GM12891 (cell line): ENCODE measurements around the gene CLCF1.

Experiments
- DNase-seq: peaks from one replicate; pipeline ENCODE4 v3.0.0; 2011; ENCODE audit warnings: low spot score; ENCODE audit not compliant: insufficient read length
- FAIRE-seq: peaks from 2 replicates; lab custom pipeline; 2011; peaks lifted over from hg19 to GRCh38; lab: Jason Lieb, UNC
- PAX5 ChIP-seq: IDR thresholded peaks from 2 replicates; pipeline ENCODE4 v1.6.1; 2011; ENCODE audit warnings: low read length, moderate library complexity, mild to moderate bottlenecking; ENCODE audit not compliant: insufficient read depth, severe bottlenecking
- POLR2A ChIP-seq: IDR thresholded peaks from 2 replicates; pipeline ENCODE4 v1.6.1; 2011; ENCODE audit warnings: low read depth, low read length, control low read depth
- POLR2AphosphoS5 ChIP-seq: IDR thresholded peaks from 2 replicates; pipeline ENCODE4 v1.6.1; 2011; ENCODE audit warnings: low read depth, low read length, control low read depth
- POU2F2 ChIP-seq: IDR thresholded peaks from 2 replicates; pipeline ENCODE4 v1.6.1; 2011; ENCODE audit warnings: low read depth, mild to moderate bottlenecking, control low read depth, low read length, moderate library complexity
- SPI1 ChIP-seq: IDR thresholded peaks from 2 replicates; pipeline ENCODE4 v1.6.1; 2011; ENCODE audit warnings: low read depth, low read length, control low read depth
- TAF1 ChIP-seq: IDR thresholded peaks from 2 replicates; pipeline ENCODE4 v1.6.1; 2011; ENCODE audit warnings: low read depth, low read length, control low read depth

CLCF1 gene

DNA sequence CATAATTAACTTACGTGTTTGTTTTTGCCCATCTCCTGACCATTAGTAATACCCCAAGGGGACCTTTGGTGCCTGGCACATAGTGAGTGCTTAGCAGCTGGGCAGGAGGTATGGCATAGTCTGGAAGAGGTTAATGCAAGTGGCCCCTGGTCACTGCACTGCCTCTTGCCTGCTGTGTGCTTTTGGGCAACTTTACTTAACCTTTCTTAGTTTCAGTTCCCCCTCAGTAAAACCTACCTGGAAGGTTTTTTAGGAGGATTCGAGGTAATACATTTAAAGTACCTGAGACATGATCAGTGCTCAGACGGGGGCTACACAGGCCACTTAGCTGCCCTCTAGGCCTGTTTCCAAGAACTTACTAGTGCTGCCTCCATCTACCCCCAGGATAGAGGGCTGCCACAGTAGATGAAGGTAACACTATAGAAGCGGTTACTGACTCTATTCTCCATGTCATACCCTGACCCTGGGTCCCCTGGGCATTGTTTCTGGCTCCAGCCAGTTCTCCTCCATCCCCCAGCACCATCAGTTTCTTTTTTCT is 23.4 kb downstream of the CLCF1 start:
- TF ChIP-seq SPI1 = peak; percentile 87
- TF ChIP-seq TAF1 = no peak
- FAIRE-seq (no peak), DNase-seq (no peak)

DNA sequence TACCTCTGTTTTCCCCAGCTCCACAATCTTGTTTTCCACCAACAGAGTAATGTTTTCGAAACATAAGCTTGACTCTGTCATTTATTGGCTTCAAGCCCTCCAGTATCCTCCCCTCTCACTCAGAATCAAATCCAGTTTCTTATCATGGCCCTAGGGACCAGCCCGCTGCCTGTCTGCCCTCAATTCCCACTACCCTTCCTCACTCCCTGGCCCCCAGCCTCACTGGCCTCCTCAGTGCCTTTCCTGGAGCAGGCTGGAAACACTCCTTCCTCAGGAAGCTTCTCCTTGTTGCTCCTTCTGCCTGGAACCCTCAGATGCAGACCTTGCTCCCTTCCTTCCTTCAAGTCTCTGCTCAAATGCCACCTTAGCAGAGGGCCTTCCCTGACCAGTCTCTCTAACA is 23.9 kb downstream of the CLCF1 start:
- TF ChIP-seq TAF1 (no peak), POLR2A (no peak), SPI1 (no peak), PAX5 (no peak)
- DNase-seq (no peak), FAIRE-seq (no peak)

DNA sequence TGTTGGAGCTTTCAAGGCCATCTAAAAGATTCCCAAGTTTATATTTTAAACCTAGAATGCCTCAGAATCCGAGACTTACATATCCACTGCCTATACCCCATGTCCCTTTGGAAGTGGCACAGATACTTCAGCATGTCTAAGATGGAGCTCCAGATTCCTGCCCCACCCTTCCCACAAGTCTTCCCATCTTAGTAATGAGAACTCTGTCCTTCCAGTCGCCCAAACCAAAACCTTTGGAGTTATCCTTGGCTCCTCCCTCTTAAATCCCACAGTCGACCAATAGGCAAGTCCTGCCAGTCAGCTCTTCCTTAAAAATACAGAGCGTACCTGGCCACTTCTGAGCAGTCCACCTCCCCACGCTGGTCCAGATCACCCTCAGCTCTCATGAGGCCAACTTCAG is 24.4 kb downstream of the CLCF1 start:
- FAIRE-seq (no peak), DNase-seq (no peak)
- TF ChIP-seq POLR2A (no peak), SPI1 (no peak), POLR2AphosphoS5 (no peak), PAX5 (no peak), POU2F2 (no peak), TAF1 (no peak)

DNA sequence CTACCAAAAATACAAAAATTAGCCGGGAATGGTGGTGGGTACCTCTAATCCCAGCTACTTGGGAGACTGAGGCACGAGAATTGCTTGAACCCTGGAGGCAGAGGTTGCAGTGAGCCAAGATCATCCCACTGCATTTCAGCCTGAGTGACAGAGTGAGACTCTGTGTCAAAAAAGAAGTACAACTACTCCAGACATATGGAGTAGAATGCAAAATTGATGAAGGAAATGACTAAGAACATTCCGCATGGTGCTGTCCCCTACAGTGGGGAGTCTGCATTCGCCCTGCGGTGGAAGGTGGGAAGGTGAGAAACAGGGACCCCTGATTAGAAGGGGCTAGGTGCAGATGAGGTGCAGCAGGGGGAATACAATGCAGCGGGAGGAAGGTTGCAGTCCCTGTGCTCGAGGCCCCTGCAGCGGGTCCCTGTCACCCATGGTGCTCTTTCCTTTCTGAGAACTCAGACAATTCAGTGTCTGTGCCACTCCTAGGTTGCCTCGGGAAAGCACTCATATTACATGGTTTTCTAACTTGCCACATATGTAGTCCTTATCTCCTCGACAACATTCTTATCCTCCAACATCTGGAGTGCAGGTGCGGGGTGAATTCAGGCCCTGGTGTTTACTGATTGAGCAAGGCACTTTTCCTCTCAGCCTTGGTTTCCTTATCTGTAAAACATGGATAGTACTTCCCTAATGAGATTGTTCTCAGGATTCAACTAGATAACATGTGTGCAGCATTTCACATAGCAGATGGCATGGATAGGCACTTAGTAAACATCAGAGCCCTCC is 25.2 kb downstream of the CLCF1 start:
- no peak for FAIRE-seq
- no peak for DNase-seq
- no peak for TF ChIP-seq POLR2AphosphoS5
- no peak for TF ChIP-seq POLR2A
- TF ChIP-seq TAF1 = no peak
- peak; percentile 78 for TF ChIP-seq POU2F2
- TF ChIP-seq PAX5 = no peak
- TF ChIP-seq SPI1 = no peak

DNA sequence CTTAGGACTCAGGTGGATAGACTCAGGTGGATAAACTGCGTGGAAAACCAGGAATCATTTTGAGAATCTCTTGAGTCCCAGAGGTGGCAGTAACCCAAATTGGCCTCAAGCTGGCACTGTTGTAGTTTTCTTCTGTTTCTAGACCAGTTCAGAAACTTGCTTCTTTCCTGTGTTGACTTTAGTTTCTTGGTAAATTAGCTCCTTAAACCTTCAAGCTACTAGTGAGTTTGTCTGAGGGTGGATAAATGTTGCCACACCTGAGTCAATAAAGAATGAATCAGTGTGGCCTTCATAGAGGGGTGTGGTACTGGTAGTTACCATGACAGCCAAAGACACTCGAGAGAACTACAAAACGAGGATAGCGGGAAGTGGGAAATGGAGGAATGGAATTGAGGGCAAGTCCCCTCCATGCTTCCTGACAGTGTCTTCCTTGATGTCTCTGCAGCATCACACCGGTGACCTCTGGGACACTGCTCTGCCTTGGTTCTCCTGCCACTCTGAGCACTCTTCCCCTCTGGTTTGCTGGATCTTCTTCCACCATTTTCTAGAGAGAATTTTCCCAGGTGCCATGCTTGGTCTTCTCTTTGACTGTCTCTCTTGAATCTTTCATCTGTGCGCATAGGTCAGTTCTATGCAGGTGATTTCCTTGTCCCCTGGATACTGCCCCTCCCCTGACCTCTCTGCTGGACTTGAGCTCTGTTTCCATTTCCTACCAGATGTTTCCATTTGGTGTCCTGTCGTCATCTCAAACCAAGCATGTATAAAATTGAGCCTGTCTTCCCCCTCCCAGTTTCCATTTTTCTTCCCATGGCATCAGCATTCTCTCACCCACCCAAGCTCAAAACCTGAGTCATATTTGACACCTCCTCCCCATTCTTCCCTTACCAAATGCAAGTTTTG is 27.2 kb downstream of the CLCF1 start:
- TF ChIP-seq SPI1 (no peak), TAF1 (no peak), POU2F2 (no peak), POLR2AphosphoS5 (no peak), PAX5 (no peak), POLR2A (no peak)
- FAIRE-seq (no peak), DNase-seq (no peak)

DNA sequence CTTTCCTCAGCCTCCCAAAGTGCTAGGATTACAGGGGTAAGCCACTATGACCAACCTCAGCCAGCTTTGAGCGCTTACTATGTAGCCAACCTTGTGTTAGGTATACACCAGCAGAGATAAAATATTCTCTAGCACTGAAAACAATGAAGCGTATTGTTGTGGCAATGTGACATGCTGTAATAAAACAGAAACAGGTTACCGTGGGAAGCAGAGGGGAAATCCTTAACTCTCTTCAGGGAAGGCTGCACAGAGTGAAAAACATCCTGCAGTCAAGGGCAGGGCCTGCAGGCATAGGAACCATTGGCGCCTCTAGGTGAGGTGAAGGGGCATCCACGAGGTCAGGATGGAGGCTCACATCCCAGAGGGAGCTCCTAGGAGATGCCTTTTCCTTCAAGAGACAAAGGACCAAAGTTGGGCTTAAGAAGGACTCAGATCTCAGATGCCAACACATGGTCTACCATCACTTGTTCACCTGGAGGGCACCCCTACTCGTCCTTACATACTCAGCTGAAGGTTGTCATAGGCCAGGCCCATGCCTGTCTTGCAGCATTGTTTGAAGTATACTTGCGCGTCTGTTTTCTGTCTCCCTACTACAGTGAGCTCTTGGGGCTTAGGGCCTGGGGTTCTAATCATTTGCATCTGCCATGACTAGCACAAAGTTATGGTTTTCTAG is 28.0 kb downstream of the CLCF1 start:
- DNase-seq (no peak), FAIRE-seq (no peak)
- TF ChIP-seq POLR2AphosphoS5 (no peak), POLR2A (no peak), SPI1 (no peak)

DNA sequence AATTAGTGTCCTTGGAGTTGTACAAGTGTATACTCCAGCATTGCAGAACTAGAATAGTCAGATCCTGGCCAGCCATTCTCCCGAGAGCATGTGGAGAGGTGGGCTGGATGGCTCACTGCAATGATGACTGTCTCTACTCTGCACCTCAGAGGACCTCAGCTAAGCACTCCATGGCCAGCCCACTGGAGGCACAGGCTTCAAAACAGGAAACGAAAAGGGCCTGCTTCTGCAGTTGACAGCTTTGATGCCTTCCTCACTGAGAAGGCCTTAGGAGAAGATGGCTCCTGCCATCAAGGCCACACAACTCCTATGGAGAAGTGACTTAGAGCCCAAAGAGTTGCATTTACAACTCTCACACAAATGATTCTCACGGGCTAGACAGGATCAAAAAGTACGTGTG is 29.1 kb downstream of the CLCF1 start:
- peak; percentile 43 for FAIRE-seq
- no peak for DNase-seq
- TF ChIP-seq SPI1 (peak; percentile 70), POLR2A (no peak), PAX5 (no peak)

DNA sequence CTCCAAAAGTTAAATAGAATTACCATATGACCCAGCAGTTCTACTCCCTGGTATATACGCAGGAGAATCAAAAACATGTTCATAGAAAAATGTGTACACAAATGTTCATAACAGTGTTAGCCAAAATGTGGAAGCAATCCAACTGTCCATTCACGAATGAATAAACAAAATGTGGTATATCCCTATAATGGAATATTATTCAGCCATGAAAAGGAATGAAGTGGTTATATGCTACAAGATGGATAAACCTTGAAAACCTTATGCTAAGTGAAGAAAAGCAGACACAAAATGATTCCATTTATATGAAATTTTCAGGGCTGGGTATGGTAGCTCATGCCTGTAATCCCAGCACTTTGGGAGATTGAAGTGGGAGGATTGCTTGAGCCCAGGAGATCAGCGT is 36.1 kb downstream of the CLCF1 start:
- FAIRE-seq = no peak
- no peak for DNase-seq
- no peak for TF ChIP-seq SPI1
- no peak for TF ChIP-seq POU2F2
- no peak for TF ChIP-seq POLR2A
- no peak for TF ChIP-seq POLR2AphosphoS5
- TF ChIP-seq TAF1 = no peak
- no peak for TF ChIP-seq PAX5

DNA sequence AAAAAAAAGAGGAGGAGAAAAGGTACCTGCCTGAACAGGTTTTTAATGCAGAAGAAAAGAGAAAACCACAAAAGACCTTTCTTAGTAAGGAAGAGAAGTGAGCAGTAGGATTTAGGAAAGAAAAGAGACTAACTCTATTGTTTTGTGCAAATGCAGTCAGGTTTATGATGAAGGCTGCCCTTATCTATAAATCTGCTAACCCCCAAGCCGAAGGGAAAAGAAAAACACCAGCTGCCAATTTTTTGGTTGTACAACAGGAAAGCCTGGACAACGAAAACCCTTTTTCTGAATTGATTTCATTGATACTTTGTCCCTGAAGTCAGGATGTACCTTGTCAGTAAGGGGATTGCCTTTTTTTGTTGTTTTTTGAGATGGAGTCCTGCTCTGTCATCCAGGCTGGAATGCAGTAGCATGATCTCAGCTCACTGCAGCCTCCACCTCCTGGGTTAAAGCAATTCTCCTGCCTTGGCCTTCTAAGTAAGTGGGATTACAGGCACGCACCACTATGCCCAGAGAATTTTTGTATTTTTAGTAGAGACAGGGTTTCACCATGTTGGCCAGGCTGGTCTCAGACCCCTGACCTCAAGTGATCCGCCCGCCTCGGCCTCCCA is 41.2 kb downstream of the CLCF1 start:
- no peak for TF ChIP-seq POLR2AphosphoS5
- TF ChIP-seq TAF1 = no peak
- TF ChIP-seq PAX5 = no peak
- TF ChIP-seq POU2F2 = no peak
- TF ChIP-seq POLR2A = no peak
- FAIRE-seq (no peak), DNase-seq (no peak)

DNA sequence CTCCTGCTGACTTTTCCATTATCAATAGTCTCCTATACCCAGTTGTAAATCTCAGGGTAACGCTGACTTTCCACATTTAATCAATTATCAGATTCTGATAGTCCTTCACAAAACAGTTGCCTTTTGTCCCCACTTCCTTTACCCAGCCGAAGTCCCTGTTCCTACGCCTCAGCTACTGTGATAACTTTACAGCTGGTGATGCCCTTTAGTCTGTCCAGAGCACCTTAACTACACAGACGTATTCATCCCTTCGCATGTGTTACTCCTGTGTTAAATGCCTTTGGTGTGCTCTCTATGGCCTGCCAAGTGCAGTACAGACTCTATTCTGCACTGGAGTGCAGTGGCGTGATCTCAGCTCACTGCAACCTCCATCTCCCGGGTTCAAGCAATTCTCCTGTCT is 49.9 kb downstream of the CLCF1 start:
- TF ChIP-seq SPI1 = no peak
- no peak for TF ChIP-seq POLR2AphosphoS5
- TF ChIP-seq POLR2A = no peak
- no peak for TF ChIP-seq POU2F2
- no peak for TF ChIP-seq PAX5
- TF ChIP-seq TAF1 = no peak
- DNase-seq = no peak
- no peak for FAIRE-seq
